Hematopoietic multipotent progenitor cell treated with erythropoietin and hydrocortisone succinate and interleukin-3 and kit ligand, for 4 days (in vitro differentiated cells): Measurements from ENCODE around the gene XRCC4.
"Not testable (repeated sequence)": the region's sequence is repeated elsewhere in the genome, so short reads cannot be mapped to it uniquely, and the experiment has no call there.

Source experiments
- DNase-seq: peaks from one replicate; pipeline ENCODE4 v3.0.0-alpha.2; 2015

Gene XRCC4

GRCh38 chr5:83197326-83197967, 120.1 kb downstream of the XRCC4 start:
- no peak for DNase-seq

DNA sequence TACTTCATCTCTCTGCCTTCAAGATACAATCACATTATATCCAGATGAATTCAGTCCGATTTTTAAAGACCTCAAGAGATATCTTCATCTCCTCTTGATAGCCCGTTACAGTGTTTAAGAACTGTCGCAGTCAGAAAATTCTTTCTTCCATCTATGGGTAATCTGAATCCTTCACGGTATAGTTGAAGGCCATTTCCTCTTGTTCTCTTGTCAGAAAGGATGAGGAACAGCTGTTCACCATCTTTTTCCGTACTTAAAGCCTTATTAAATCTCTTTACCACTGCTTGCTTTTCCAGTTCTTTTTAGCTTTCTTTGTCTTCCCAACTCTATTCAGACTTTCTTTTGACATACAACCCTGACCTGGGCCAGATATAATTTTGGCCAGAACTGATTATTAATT, 121.8 kb downstream of the XRCC4 start:
- DNase-seq: no peak

DNA sequence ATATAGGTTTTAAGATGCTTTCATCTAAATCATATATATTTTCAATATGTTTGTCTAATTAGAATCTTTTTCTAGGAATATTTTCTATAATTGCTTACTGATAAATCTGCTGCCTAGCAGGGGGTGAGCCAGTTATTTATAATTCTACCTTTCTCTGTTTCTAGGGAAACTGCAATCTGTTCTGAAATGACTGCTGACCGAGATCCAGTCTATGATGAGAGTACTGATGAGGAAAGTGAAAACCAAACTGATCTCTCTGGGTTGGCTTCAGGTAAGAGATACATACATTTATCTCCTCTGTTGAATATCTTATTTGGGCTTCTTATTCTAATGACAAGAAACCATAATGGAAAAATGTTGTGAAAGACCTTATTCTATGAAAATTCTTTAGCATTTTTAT, 127.3 kb downstream of the XRCC4 start:
- DNase-seq: no peak

- DNase-seq: no peak
Measured at GRCh38 chr5:83209963-83210362, 132.6 kb downstream of the XRCC4 start.

DNA sequence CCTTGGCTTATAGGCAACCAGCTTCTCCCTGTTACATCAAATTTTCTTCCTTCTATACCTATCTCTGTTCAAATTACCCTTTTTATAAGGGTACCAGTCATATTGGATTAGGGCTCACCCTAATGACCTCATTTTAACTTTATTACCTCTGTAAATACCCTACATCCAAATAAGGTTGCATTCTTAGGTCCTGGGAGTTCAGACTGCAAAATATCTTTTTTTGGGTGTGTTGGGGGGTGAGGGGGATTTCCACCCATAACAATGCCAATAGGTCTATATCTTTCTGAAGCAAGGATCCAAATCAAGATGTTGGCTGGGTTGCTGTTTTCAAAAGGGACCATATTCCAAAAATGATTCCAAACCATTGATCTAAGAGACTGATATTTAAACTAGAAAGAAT, 141.7 kb downstream of the XRCC4 start:
- DNase-seq: no peak

DNA sequence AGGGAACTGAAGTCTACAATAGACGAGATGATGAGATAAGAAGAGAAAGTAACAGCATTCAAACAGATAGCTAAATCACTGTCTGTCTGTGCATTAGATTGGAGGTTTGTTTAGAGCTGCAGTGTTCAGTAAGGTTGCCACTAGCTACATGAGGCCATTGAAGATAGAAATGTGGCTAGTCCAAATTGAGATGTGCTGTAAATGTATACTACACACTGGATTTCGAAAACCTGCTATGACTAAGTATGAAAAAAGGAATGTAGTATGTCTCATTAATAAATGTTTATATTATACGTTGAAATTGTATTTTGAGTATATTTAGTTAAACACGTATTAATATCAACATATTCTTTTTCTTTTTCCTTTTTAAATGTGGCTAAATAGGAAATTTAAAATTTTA, 142.1 kb downstream of the XRCC4 start:
- peak; percentile 5 for DNase-seq

- DNase-seq: peak; percentile 4
Measured at GRCh38 chr5:83220331-83220730, 143.0 kb downstream of the XRCC4 start.

GRCh38 chr5:83222906-83223305, 145.6 kb downstream of the XRCC4 start:
- no peak for DNase-seq

DNA sequence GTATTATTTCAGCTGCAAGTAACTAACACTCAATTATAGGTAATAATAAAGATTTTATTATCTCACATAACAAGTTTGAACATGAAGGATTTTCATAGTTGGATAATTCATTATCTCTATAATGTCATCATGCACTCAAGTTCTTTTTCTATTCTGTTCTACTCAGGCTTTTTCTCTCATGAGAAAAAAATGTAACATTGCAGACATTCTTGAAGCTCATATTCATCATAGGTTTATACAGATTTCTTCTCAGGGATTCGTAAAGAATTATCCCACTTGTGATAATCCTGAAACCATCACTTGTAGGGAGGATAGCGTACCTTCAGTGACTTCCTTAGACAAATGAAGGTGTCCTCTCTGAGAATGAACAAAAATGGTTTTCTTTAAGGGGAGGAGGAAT, 150.3 kb downstream of the XRCC4 start:
- no peak for DNase-seq

GRCh38 chr5:83230511-83230910, 153.2 kb downstream of the XRCC4 start:
- DNase-seq: no peak

DNA sequence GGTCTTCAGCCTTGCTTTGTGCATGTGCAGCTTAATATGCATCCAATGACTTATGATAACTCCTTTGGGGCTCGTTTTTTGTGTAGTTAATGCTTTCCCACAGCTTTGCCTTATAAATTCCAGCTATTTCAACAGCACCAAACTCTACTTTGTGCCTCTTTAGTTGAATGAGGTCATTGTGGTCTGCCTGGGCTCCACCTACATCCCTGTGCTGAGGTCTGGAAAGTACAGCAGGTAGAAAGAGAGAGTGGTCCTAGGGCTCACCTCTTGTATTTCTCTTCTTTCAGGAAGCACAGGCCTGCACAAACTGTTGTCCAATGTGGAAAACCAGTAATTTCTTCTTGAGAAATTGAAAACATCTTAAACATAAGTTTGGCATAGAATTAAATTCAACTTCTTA, 167.2 kb downstream of the XRCC4 start:
- DNase-seq: no peak

DNA sequence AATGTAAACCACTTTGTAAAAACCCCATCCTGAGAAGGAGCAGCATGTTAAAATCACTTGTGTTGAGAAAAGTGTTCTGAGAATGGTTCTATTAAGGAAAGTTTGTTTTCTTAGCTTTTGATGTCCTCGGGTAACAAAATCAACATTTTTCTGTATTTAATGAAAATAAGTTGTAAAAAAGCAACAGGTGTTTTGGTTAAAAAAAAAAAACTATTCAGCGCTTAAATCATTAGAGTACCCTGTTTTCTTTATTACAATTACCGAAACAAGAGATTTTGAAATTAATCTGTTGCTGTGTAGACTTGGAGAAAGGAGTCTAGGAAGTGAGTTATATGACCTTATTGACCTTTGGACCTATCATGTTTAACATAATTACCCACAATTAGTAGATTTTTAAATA, 167.7 kb downstream of the XRCC4 start:
- no peak for DNase-seq

- no peak for DNase-seq
Measured at GRCh38 chr5:83246071-83246470, 168.7 kb downstream of the XRCC4 start.

- DNase-seq: no peak
Measured at GRCh38 chr5:83249156-83249555, 171.8 kb downstream of the XRCC4 start.

DNA sequence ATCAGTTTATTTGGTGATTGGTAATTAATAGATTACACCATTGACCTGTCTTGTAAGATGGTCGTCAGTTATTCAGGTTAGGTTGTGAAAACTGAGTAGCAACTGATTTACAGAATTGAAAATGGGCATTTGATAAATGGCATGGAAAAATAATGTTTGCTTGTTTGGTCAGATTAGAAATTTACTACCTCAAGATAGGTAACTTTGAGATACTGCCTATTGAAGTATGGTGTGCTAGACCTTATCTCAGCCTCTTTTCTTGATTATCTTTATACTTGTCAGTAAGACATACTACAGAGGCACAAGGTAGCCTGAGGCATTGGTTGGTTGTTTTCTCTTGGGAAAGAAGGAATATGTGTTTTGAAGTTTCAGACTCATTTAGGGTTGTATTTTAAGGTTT, 174.5 kb downstream of the XRCC4 start:
- no peak for DNase-seq

GRCh38 chr5:83253720-83254119, 176.4 kb downstream of the XRCC4 start:
- no peak for DNase-seq

GRCh38 chr5:83255268-83255667, 177.9 kb downstream of the XRCC4 start:
- DNase-seq: peak; percentile 4

- DNase-seq: peak; percentile 28
Measured at GRCh38 chr5:83256091-83256780, 178.9 kb downstream of the XRCC4 start.

DNA sequence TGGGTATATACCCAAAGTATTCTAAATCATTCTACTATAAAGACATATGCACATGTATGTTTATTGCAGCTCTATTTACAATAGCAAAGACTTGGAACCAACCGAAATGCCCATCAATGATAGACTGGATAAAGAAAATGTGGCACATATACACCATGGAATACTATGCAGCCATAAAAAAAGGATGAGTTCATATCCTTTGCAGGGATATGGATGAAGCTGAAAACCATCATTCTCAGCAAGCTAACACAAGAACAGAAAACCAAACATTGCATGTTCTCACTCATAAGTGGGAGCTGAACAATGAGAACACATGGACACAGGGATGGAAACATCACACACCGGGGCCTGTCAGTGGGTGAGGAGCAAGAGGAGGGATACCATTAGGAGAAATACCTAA, 180.3 kb downstream of the XRCC4 start:
- DNase-seq: not testable (repeated sequence)

- DNase-seq: no peak
Measured at GRCh38 chr5:83265318-83265717, 188.0 kb downstream of the XRCC4 start.

DNA sequence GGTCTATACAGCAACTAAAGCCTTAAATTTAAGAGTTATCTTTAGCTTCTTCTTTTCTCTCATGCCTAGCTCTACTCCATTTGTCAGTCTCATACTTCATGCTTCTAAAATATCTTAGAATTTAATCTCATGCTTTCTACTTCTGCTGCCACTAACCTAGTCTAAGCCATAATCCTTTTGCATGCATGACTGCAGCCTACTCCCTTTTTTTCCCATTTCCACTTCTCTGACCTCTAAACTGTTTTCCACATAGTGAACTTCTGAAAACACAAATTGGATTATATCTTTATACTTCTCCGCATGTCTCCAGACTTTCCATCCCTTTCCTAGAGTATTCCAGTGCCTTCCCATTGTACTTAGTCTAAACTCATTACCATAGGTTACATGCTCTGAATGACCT, 193.0 kb downstream of the XRCC4 start:
- no peak for DNase-seq

GRCh38 chr5:83277154-83277553, 199.8 kb downstream of the XRCC4 start:
- no peak for DNase-seq

DNA sequence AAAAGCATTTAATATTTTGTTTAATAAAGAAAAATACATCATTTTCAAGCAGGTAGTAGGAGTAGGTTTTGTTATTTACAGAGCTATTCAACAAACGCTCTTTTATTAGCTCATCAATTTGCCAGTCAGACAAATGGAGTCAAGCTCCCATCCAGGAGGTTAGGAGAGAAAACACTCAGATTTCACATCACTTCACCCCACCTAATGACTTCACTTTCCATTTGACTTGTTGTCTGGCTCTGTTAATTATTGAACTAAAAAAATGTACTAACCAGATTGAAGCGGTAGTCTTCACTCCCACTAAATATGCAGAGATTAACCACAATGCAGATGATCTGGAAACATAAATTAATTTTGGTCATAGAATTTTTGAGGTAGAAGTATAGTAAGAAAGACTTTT, 200.6 kb downstream of the XRCC4 start:
- DNase-seq: no peak

- no peak for DNase-seq
Measured at GRCh38 chr5:83281176-83281575, 203.8 kb downstream of the XRCC4 start.

DNA sequence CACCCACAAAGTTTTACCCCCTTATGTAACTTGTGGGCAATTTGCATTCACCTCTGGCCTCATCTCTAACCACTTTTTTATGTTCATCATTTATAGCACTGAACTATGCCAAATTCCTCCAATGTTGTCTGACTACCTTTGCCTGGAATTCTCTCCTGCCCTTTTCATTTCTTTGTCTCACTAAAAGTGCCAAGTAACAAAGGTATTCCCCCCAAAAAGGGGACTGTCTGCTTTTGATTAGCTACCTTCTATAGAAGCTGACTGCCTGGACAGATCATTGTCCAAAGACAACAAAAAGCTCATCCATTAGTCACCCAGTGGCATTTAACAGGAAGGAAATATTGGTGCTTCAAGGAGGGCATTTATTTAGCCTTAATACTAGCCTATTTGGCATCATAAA, 204.3 kb downstream of the XRCC4 start:
- no peak for DNase-seq
